Stimulated activated CD8-positive, alpha-beta memory T cell treated with anti-CD3 and anti-CD28 coated beads, Interleukin-15, amount 100 ng/mL, for 4 hours (primary cell): ENCODE data around the gene TXLNA.

Experiments
- DNase-seq, 2 donors: peaks; one replicate each; pipeline ENCODE4 v3.0.0-alpha.2; 2020; ENCODE audit warnings: low read depth in 2 of 2

TXLNA gene

GRCh38 chr1:32208891-32209328, 29.4 kb downstream of the TXLNA start, which contains the start of gene DCDC2B:
TSS of gene DCDC2B (plus strand) at chr1:32209089. CDS start at chr1:32209094, 5 bp downstream.
- no peak for DNase-seq

- peak; percentile 5 to 23 for DNase-seq
Measured at GRCh38 chr1:32215629-32216480, 36.4 kb downstream of the TXLNA start.

- no peak for DNase-seq
Measured at GRCh38 chr1:32216566-32216965, 37.1 kb downstream of the TXLNA start.

GRCh38 chr1:32219022-32219421, 39.5 kb downstream of the TXLNA start:
- DNase-seq, result no peak

GRCh38 chr1:32220746-32221580, 41.5 kb downstream of the TXLNA start:
- DNase-seq, result no peak

- no peak for DNase-seq
Measured at GRCh38 chr1:32221581-32221979, 42.1 kb downstream of the TXLNA start.

- DNase-seq, result peak; percentile 83 to 89
Measured at GRCh38 chr1:32221980-32222755, 42.7 kb downstream of the TXLNA start, which contains the start of the genes EIF3I and TMEM234. TSS of gene EIF3I (plus strand) at chr1:32222407. CDS start at chr1:32222442, 35 bp downstream. TSS of gene TMEM234 (minus strand) at chr1:32222353. CDS start at chr1:32222322, 31 bp downstream.

GRCh38 chr1:32223683-32224082, 44.2 kb downstream of the TXLNA start:
- DNase-seq, result no peak

GRCh38 chr1:32224285-32224684, 44.8 kb downstream of the TXLNA start:
- DNase-seq, result no peak

GRCh38 chr1:32228771-32229170, 49.3 kb downstream of the TXLNA start:
- DNase-seq, result no peak

GRCh38 chr1:32231843-32232432, 52.5 kb downstream of the TXLNA start:
- no peak for DNase-seq

- no peak for DNase-seq
Measured at GRCh38 chr1:32232558-32233304, 53.3 kb downstream of the TXLNA start.

- no peak for DNase-seq
Measured at GRCh38 chr1:32234792-32235191, 55.3 kb downstream of the TXLNA start.

- DNase-seq, result no peak
Measured at GRCh38 chr1:32239337-32239736, 59.9 kb downstream of the TXLNA start.

- no peak for DNase-seq
Measured at GRCh38 chr1:32239790-32240139, 60.3 kb downstream of the TXLNA start.

GRCh38 chr1:32240140-32240951, 60.9 kb downstream of the TXLNA start:
- DNase-seq, result peak in 1 of 2 donors; percentile 30

- DNase-seq, result no peak
Measured at GRCh38 chr1:32241001-32241763, 61.7 kb downstream of the TXLNA start.

- no peak for DNase-seq
Measured at GRCh38 chr1:32242341-32242851, 62.9 kb downstream of the TXLNA start.

GRCh38 chr1:32246888-32247273, 67.4 kb downstream of the TXLNA start, which contains the start of gene FAM167B:
TSS of gene FAM167B (plus strand) at chr1:32247222. CDS start at chr1:32247422, 200 bp downstream.
- DNase-seq, result no peak
